ENCODE data around the gene JAKMIP2.
"Not testable (repeated sequence)": the region's sequence is repeated elsewhere in the genome, so short reads cannot be mapped to it uniquely, and the experiment has no call there.

The JAKMIP2 gene

DNA sequence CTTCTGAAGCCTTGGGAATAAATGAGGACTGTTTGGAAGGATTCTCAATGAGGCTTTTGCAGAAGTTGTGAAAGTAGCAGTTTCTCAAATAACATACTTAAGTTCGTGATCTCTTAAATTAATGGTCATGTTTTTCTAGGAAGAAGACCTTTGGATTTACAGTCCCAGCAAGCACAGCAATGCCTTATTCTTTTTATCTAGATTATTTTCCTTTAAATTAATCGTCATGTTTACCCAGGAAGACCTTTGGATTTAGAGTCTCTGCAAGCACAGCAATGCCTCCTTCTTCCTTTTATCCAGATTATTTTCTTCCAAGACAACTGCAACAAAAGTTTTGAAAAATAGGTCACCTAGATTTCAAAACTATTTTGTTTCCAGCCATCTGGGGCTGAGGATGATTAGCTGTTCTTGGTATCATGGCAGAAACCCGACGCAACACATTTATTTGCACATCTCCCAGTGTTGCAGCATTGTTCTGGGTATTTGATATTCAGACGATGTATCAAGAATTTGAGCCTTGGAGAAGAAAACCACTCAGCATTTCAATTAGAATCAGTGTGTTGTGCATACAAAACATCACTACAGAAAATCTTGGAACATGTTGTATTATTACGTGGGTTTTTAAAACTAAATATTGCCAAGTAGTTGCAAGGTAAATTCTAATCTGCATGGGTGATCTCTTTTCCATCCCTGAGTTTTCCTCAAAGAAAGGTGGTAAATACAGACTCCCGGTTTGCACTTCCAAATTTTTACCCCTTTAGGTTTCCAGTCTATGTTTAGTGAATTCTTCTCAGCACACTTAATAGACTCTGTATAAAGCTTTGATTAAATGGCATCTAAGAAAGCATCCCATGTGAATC, 50.9 kb downstream of the JAKMIP2 start:
- Histone ChIP-seq H3K4me3 (ENCODE audit: low read depth, low read length) (no peak overlapping the region), H3K36me3 (ENCODE audit: control insufficient read depth, insufficient read depth, low read length) (no peaks in the 10 kb centered on the region; the same call in 1 of the 2 replicates), H3K27me3 (ENCODE audit: control insufficient read depth, insufficient read depth, low read length) (no peaks in the 10 kb centered on the region), H3K27ac (ENCODE audit: low read depth, low read length) (no peak overlapping the region), H3K9me3 (ENCODE audit: control insufficient read depth, insufficient read depth, low read depth, low read length) (no peaks in the 10 kb centered on the region), H3K4me1 (ENCODE audit: control insufficient read depth, insufficient read depth, low read length) (0 out of 2 replicates have a peak, but pooled peaks cover 4% of the 10 kb centered on the region), H3K9ac (ENCODE audit: low read length) (no peak overlapping the region)

DNA sequence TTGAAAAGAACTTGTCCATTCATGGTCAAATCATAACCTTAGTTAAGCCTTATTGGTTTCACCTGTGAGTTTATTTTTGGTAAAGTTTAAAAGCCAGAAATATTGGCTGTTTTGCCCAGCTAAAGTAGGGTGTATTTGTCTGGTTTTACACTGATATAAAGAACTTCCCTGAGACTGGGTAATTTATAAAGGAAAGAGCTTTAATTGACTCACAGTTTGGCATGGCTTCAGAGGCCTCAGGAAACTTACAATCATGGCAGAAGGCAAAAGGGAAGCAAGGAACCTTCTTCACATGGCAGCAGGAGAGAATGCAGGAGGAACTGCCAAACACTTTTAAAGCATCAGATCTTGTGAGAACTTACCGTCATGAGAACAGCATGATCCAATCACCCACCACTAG, 55.3 kb downstream of the JAKMIP2 start:
- no peak overlapping the region for H3K27ac ChIP-seq (ENCODE audit: low read depth, low read length)

DNA sequence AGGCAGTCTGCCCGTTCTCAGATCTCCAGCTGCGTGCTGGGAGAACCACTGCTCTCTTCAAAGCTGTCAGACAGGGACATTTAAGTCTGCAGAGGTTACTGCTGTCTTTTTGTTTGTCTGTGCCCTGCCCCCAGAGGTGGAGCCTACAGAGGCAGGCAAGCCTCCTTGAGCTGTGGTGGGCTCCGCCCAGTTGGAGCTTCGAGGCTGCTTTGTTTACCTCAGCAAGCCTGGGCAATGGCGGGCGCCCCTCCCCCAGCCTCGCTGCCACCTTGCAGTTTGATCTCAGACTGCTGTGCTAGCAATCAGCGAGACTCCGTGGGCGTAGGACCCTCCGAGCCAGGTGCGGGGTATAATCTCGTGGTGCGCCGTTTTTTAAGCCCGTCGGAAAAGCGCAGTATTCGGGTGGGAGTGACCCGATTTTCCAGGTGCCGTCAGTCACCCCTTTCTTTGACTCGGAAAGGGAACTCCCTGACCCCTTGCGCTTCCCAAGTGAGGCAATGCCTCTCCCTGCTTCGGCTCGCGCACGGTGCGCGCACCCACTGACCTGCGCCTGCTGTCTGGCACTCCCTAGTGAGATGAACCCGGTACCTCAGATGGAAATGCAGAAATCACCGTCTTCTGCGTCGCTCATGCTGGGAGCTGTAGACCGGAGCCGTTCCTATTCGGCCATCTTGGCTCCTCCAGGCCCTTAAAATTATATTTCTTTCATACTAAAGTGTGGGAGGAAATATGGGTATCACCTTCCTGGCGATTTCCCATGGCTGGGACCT, 61.2 kb downstream of the JAKMIP2 start:
- Histone ChIP-seq H3K9ac (ENCODE audit: low read length) (peak overlapping the region; percentile 57), H3K27ac (ENCODE audit: low read depth, low read length) (peak overlapping the region; percentile 34; the same call in 1 of the 2 replicates), H3K4me3 (ENCODE audit: low read depth, low read length) (peak overlapping the region; percentile 55)
- not testable (repeated sequence) for H3K9me3 ChIP-seq (ENCODE audit: control insufficient read depth, insufficient read depth, low read depth, low read length); H3K27me3 ChIP-seq (ENCODE audit: control insufficient read depth, insufficient read depth, low read length); H3K4me1 ChIP-seq (ENCODE audit: control insufficient read depth, insufficient read depth, low read length); H3K36me3 ChIP-seq (ENCODE audit: control insufficient read depth, insufficient read depth, low read length)

More for the DNA sequence above, 55.3 kb downstream of the JAKMIP2 start:
- Histone ChIP-seq H3K27me3 (ENCODE audit: control insufficient read depth, insufficient read depth, low read length) (no peaks in the 10 kb centered on the region), H3K4me3 (ENCODE audit: low read depth, low read length) (no peak overlapping the region), H3K9me3 (ENCODE audit: control insufficient read depth, insufficient read depth, low read depth, low read length) (no peaks in the 10 kb centered on the region), H3K36me3 (ENCODE audit: control insufficient read depth, insufficient read depth, low read length) (peaks cover 2% of the 10 kb centered on the region), H3K4me1 (ENCODE audit: control insufficient read depth, insufficient read depth, low read length) (peaks cover 3% of the 10 kb centered on the region; the same call in 1 of the 2 replicates), H3K9ac (ENCODE audit: low read length) (no peak overlapping the region)

GRCh38 chr5:147713550-147714295, 68.8 kb downstream of the JAKMIP2 start:
- no peaks in the 10 kb centered on the region for H3K9me3 ChIP-seq (ENCODE audit: control insufficient read depth, insufficient read depth, low read depth, low read length)
- H3K27ac ChIP-seq (ENCODE audit: low read depth, low read length): no peak overlapping the region
- H3K4me1 ChIP-seq (ENCODE audit: control insufficient read depth, insufficient read depth, low read length): no peaks in the 10 kb centered on the region
- H3K4me3 ChIP-seq (ENCODE audit: low read depth, low read length): no peak overlapping the region
- no peaks in the 10 kb centered on the region for H3K36me3 ChIP-seq (ENCODE audit: control insufficient read depth, insufficient read depth, low read length)
- no peaks in the 10 kb centered on the region for H3K27me3 ChIP-seq (ENCODE audit: control insufficient read depth, insufficient read depth, low read length)
- H3K9ac ChIP-seq (ENCODE audit: low read length): no peak overlapping the region

GRCh38 chr5:147712598-147712997, 69.9 kb downstream of the JAKMIP2 start:
- no peak overlapping the region for H3K27ac ChIP-seq (ENCODE audit: low read depth, low read length)
- H3K36me3 ChIP-seq (ENCODE audit: control insufficient read depth, insufficient read depth, low read length): no peaks in the 10 kb centered on the region
- no peak overlapping the region for H3K9ac ChIP-seq (ENCODE audit: low read length)
- H3K27me3 ChIP-seq (ENCODE audit: control insufficient read depth, insufficient read depth, low read length): no peaks in the 10 kb centered on the region
- no peak overlapping the region for H3K4me3 ChIP-seq (ENCODE audit: low read depth, low read length)
- no peaks in the 10 kb centered on the region for H3K9me3 ChIP-seq (ENCODE audit: control insufficient read depth, insufficient read depth, low read depth, low read length)
- H3K4me1 ChIP-seq (ENCODE audit: control insufficient read depth, insufficient read depth, low read length): no peaks in the 10 kb centered on the region

- Histone ChIP-seq H3K27ac (ENCODE audit: low read depth, low read length) (no peak overlapping the region), H3K9me3 (ENCODE audit: control insufficient read depth, insufficient read depth, low read depth, low read length) (no peaks in the 10 kb centered on the region), H3K36me3 (ENCODE audit: control insufficient read depth, insufficient read depth, low read length) (no peaks in the 10 kb centered on the region), H3K4me3 (ENCODE audit: low read depth, low read length) (no peak overlapping the region), H3K27me3 (ENCODE audit: control insufficient read depth, insufficient read depth, low read length) (no peaks in the 10 kb centered on the region), H3K9ac (ENCODE audit: low read length) (no peak overlapping the region), H3K4me1 (ENCODE audit: control insufficient read depth, insufficient read depth, low read length) (no peaks in the 10 kb centered on the region)
These were observed 70.5 kb downstream of the JAKMIP2 start for GRCh38 chr5:147712019-147712418.

DNA sequence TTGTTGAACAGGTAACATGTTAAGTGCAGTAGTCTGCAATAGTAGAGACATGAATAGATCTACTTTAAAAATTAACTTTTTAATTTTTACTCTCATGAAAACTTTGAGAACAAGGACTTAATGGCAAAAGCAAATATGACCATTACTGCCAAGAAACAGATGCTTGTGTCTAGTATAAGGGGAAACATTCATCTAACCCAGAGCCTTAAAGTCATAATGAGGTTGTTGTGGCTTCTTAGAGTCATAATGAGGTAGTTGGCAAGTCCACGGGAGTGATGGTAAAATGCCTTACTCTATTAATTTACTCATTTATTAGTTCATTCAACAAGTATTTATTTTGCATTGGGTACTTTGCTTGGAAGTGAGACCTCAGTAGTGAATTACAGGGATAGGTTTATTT, 71.5 kb downstream of the JAKMIP2 start:
- Histone ChIP-seq H3K4me3 (ENCODE audit: low read depth, low read length) (no peak overlapping the region), H3K4me1 (ENCODE audit: control insufficient read depth, insufficient read depth, low read length) (no peaks in the 10 kb centered on the region), H3K27me3 (ENCODE audit: control insufficient read depth, insufficient read depth, low read length) (no peaks in the 10 kb centered on the region), H3K9ac (ENCODE audit: low read length) (no peak overlapping the region), H3K36me3 (ENCODE audit: control insufficient read depth, insufficient read depth, low read length) (no peaks in the 10 kb centered on the region), H3K9me3 (ENCODE audit: control insufficient read depth, insufficient read depth, low read depth, low read length) (no peaks in the 10 kb centered on the region), H3K27ac (ENCODE audit: low read depth, low read length) (no peak overlapping the region)

DNA sequence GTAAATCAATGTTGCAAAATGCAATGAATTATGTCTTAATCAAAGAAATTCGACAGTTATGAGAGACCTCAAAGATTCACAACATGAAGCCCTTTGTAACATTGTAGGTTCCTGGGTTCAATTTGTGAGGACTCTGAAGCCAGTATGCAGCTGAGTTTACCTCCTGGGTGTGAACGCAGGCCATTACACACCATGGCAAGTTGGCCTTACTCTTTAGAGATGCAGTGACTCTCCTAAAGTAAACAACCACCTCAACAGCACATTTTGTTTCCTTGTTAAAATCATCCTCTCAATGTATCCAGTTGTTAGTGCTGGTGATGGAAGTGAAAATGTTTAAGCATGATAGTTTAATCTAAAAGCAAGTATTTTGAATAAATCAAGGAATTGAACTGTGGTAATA, 73.8 kb downstream of the JAKMIP2 start:
- Histone ChIP-seq H3K27ac (ENCODE audit: low read depth, low read length) (no peak overlapping the region), H3K27me3 (ENCODE audit: control insufficient read depth, insufficient read depth, low read length) (no peaks in the 10 kb centered on the region), H3K9me3 (ENCODE audit: control insufficient read depth, insufficient read depth, low read depth, low read length) (no peaks in the 10 kb centered on the region), H3K4me3 (ENCODE audit: low read depth, low read length) (no peak overlapping the region), H3K9ac (ENCODE audit: low read length) (no peak overlapping the region), H3K36me3 (ENCODE audit: control insufficient read depth, insufficient read depth, low read length) (no peaks in the 10 kb centered on the region), H3K4me1 (ENCODE audit: control insufficient read depth, insufficient read depth, low read length) (no peaks in the 10 kb centered on the region)

DNA sequence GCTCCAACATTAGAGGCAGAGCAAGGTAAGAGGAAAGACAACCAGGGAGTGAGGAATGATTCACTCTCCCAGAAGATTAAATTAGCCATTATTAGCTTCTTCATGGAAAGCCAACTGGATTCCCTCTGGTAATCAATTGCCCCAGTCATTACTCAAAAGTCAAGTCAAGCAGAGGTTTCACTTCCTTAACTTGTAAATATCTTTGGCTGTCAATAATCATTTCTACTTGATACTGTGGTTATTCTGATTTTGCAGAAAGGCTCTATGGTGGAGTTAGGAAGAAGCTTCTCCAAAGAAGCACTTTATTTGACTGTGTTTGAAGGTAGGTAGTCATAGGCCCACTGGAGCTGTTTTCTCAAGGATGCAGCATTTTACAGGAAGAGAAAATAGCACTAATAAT, 78.0 kb downstream of the JAKMIP2 start:
- no peak overlapping the region for H3K27ac ChIP-seq (ENCODE audit: low read depth, low read length)
- H3K9ac ChIP-seq (ENCODE audit: low read length): no peak overlapping the region

DNA sequence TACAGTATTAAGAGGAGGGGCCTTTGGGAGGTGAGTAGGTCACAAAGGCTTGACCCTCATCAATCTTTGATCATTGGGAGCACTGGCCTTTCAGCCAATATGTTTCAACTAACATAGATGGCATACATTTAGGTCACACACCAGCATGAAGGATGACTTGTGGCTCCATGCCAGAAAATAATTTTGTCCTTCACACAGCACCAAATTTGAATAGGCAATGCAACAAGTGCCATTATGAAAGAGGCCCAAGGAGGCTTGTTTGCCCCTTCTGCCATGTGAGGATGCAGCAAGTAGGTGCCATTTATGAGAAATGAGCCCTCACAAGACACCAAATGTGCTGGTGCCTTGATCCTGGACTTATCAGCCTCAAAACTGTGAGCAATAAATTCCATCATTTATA, 81.1 kb downstream of the JAKMIP2 start:
- Histone ChIP-seq H3K9ac (ENCODE audit: low read length) (no peak overlapping the region), H3K36me3 (ENCODE audit: control insufficient read depth, insufficient read depth, low read length) (no peaks in the 10 kb centered on the region), H3K27ac (ENCODE audit: low read depth, low read length) (no peak overlapping the region), H3K4me3 (ENCODE audit: low read depth, low read length) (no peak overlapping the region), H3K4me1 (ENCODE audit: control insufficient read depth, insufficient read depth, low read length) (no peaks in the 10 kb centered on the region), H3K27me3 (ENCODE audit: control insufficient read depth, insufficient read depth, low read length) (no peaks in the 10 kb centered on the region), H3K9me3 (ENCODE audit: control insufficient read depth, insufficient read depth, low read depth, low read length) (peaks cover 27% of the 10 kb centered on the region)

More for the DNA sequence above, 78.0 kb downstream of the JAKMIP2 start:
- Histone ChIP-seq H3K27me3 (ENCODE audit: control insufficient read depth, insufficient read depth, low read length) (no peaks in the 10 kb centered on the region), H3K9me3 (ENCODE audit: control insufficient read depth, insufficient read depth, low read depth, low read length) (no peaks in the 10 kb centered on the region; the same call in 1 of the 2 replicates), H3K36me3 (ENCODE audit: control insufficient read depth, insufficient read depth, low read length) (no peaks in the 10 kb centered on the region), H3K4me3 (ENCODE audit: low read depth, low read length) (no peak overlapping the region), H3K4me1 (ENCODE audit: control insufficient read depth, insufficient read depth, low read length) (no peaks in the 10 kb centered on the region)

Measured in HUES6 (cell line).